GM18505 (cell line): ENCODE measurements around the gene STYXL2.

Experiments used
- ATAC-seq: cut with Tn5 transposase; IDR thresholded peaks from one replicate; pipeline ENCODE4 v1.9.1; 2021; ENCODE audit not compliant: unreplicated experiment
- POLR2A ChIP-seq: IDR thresholded peaks from 4 replicates; pipeline ENCODE4 v1.6.1; 2011; ENCODE audit warnings: borderline replicate concordance; ENCODE audit not compliant: insufficient read depth, insufficient read length; ENCODE audit errors: extremely low read depth

The STYXL2 gene

GRCh38 chr1:167110586-167110985, 16.7 kb downstream of the STYXL2 start:
- TF ChIP-seq POLR2A = no peak
- ATAC-seq = no peak

- no peak for TF ChIP-seq POLR2A
- ATAC-seq = no peak
Measured at GRCh38 chr1:167111868-167112709, 18.2 kb downstream of the STYXL2 start.

DNA sequence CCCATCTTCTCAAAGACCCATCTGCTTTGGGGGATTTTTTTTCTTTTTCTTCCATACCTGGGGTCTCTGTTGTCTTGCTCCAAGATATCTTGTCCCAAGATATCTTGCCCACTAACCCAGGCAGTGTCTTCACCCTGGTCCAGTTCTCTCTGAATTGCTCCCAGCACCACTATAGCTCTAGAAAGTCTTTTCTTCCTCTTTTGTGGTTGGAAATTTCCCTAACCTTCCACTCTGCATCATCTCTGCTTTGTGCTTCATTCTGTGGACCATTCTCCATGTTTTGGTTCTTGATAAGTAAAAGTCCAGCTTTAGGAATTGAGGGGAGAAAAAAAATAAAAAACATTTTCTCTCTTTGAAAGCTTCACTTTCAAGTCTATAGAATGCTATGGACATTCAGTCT, 20.9 kb downstream of the STYXL2 start:
- ATAC-seq = no peak
- TF ChIP-seq POLR2A = no peak

DNA sequence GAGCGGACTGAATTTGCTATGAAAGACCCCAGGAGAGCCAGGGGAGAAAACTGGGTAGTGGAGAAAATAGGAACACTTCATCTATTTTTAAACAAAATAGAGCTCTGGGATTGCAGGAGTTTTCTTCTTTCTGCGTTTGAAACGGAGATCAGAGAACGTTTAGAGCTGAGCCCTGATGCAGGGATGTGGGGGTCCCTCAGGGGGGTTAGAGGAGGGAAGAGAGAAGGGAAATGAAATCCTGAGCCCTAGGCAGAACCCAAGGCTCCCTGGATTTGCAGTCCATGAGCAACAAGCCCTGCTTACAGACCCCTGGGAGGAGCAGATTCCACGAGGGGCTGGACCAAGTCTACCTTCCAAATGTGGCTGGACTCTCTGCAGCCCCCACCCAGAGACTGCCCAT, 21.8 kb downstream of the STYXL2 start:
- TF ChIP-seq POLR2A = no peak
- ATAC-seq = no peak

DNA sequence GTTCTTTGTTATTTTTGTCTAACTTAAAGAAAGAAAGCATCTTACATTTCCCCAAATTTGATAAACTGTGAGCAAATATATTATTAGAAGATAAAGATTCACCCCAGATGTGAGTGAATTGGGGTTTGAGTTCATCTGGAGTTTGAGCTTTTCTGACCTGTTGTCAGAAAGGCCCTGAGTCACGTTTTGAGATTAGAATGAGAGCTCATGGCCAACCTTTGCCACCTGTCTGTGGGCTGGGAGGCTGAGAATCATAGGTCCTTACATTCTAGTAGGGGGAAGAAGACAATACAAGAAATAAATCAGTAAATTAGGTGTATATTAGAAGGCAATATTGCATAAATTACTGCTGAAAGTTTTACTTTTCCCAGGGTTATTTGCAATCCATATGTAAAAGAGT, 22.3 kb downstream of the STYXL2 start:
- TF ChIP-seq POLR2A = no peak
- ATAC-seq = no peak

DNA sequence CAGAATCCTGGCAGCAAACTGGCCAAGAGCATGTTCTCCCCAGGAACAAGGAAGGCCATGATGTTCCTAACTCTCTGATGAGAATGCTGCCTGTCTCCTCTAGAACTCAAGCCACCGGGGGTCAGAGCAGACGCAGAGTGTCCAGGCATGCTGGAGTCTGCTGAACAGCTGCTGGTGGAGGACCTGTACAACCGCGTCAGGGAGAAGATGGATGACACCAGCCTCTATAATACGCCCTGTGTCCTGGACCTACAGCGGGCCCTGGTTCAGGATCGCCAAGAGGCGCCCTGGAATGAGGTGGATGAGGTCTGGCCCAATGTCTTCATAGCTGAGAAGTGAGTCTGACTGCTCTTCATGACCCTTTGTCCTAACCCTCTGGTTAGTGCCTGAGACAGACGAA, 23.4 kb downstream of the STYXL2 start:
- no peak for ATAC-seq
- no peak for TF ChIP-seq POLR2A

DNA sequence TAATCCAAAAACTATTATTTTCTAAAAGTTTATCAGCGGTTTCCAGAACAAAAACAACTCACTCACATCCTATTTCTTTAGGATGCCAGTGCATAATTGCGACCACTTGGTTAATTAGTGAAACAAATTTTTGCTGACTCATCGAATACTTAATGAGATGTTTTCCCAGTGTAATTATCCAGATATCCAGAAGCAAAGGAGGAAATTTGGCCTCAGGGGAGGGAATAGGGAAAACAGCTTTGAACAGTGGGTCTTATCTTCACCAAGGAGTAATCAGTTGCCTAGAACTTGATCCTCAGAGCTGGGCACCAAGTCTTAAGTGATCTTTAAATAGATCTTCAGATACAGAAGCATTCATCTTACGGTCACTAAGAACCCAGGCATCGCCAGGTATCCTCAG, 24.3 kb downstream of the STYXL2 start:
- no peak for ATAC-seq
- TF ChIP-seq POLR2A = no peak

DNA sequence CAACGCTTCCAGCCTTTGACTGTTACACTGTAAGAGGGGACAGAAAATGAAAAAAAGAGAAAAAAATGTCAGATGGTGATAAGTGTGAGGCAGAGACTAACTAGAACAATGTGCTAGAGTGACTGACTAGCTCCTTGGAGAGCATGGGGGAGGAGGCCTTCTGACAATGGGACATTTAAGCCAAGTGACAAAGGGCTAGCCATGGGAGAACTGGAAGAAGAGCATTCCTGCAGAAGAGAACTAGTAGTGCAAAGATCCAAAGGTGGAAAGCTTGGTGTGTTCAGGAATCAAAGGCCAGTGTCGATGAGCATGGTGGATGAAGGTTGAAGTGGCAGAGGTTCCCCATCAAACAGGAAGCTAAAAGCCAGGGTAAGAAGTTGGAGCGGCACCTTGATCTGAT, 25.8 kb downstream of the STYXL2 start:
- no peak for ATAC-seq
- TF ChIP-seq POLR2A = no peak

DNA sequence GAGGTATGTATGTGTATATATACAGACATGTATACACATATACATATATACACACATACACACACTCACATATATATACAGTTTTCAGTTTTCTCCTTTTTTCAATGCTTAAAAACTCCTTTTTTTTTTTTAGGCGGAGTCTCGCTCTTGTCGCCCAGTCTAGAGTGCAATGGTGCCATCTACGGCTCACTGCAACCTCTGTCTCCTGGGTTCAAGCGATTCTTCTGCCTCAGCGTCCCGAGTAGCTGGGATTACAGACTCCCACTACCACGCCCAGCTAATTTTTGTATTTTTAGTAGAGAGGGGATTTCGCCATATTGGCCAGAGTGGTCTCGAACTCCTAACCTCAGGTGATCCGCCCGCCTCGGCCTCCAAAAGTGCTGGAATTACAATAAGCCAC, 27.0 kb downstream of the STYXL2 start:
- TF ChIP-seq POLR2A = no peak
- ATAC-seq = no peak

DNA sequence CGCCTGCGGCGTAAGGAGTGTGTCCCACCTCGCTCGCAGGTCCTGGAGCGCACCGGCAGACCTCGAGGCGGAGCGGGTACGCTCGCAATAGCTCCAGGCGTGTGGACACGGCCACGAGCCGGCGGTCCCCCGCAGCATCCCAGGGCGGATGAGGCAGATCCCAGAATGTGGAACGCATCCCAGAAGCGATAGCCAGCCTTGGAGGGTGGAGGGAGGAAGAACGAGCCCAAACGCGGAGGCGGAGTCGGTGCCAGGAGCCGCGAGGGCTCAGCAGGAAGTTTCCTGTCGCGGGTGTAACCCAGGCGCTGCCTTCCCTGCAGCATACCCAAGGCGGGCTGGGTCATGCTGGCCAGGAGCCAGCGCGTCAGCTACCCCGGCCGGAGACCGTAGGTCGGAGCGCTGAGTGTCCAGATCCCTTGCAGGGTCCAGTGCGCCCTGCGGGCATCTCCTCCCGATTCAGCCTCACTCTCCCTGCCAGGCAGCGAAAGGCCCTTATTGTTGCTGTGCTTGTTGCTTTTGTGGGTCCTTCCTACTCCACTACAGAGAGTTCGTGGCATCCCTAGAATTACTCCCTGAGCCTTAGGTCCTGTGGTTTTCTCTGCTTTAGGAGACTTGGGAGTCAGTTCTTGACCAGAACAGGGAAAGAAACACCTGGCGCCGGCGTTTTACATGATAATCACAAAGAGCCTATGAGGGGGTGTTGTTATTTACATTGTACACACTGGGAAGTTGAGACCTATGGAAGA, 27.7 kb downstream of the STYXL2 start:
- no peak for TF ChIP-seq POLR2A
- ATAC-seq = no peak

DNA sequence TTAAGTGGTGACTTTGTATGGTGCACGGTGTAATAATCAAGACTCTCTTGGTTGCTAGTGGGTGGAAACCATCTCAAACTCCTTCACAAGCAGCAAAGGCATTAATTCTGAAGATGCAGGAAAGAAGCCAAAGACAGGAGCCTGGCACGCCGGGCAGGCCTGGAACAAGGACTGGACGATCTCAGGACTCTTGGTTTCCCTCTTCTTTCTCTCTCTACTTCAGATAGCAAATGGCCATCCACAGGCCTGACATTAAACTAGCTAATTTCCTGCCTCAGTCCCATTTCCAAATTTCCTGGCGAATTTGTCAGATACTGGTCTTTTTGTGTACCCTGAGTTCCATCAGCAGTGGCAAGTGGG, 28.2 kb downstream of the STYXL2 start:
- no peak for ATAC-seq
- TF ChIP-seq POLR2A = no peak

GRCh38 chr1:167122568-167122967, 28.7 kb downstream of the STYXL2 start:
- TF ChIP-seq POLR2A = no peak
- ATAC-seq = no peak

DNA sequence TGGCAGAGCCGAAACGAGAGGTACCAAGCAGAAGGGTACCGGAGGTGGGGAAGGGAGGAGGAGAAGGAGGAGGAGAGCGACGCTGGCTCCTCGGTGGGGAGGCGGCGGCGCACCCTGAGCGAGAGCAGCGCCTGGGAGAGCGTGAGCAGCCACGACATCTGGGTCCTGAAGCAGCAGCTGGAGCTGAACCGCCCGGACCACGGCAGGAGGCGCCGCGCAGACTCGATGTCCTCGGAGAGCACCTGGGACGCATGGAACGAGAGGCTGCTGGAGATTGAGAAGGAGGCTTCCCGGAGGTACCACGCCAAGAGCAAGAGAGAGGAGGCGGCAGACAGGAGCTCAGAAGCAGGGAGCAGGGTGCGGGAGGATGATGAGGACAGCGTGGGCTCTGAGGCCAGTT, 32.4 kb downstream of the STYXL2 start:
- TF ChIP-seq POLR2A = no peak
- ATAC-seq = no peak

DNA sequence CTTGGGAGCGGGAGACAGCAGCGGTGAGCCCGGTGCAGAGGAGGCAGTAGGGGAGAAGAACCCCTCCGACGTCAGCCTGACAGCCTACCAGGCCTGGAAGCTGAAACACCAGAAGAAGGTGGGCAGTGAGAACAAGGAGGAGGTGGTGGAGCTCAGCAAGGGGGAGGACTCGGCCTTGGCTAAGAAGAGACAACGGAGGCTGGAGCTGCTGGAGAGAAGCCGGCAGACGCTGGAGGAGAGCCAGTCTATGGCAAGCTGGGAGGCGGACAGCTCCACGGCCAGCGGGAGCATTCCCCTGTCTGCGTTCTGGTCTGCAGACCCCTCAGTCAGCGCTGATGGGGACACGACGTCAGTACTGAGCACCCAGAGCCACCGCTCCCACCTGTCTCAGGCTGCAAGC, 32.9 kb downstream of the STYXL2 start:
- ATAC-seq = no peak
- no peak for TF ChIP-seq POLR2A
